ENCODE data around the gene EHD2.

- TF ChIP-seq, protein P1, sequence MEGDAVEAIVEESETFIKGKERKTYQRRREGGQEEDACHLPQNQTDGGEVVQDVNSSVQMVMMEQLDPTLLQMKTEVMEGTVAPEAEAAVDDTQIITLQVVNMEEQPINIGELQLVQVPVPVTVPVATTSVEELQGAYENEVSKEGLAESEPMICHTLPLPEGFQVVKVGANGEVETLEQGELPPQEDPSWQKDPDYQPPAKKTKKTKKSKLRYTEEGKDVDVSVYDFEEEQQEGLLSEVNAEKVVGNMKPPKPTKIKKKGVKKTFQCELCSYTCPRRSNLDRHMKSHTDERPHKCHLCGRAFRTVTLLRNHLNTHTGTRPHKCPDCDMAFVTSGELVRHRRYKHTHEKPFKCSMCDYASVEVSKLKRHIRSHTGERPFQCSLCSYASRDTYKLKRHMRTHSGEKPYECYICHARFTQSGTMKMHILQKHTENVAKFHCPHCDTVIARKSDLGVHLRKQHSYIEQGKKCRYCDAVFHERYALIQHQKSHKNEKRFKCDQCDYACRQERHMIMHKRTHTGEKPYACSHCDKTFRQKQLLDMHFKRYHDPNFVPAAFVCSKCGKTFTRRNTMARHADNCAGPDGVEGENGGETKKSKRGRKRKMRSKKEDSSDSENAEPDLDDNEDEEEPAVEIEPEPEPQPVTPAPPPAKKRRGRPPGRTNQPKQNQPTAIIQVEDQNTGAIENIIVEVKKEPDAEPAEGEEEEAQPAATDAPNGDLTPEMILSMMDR (IDR thresholded peaks at IDR 0.05) = no peak
- TF ChIP-seq POLR2A (IDR thresholded peaks at IDR 0.05) (no peak), POLR2AphosphoS5 (IDR thresholded peaks at IDR 0.05) (peak; percentile 59)
Measured at GRCh38 chr19:47779524-47780214, 66.4 kb downstream of the EHD2 start.
